AG04449 (cell line): ENCODE results near the gene NPNT.

ENCODE experiments used
- CTCF ChIA-PET: fragments of 350-600 bp; formaldehyde crosslinking; extraction: SDS; loops from one replicate; lab custom pipeline; 2021; ENCODE audit warnings: antibody characterized with exemption; lab: Yijun Ruan, JAX
- POLR2A ChIA-PET: fragments of 400-600, 350-600 bp; formaldehyde crosslinking; extraction: SDS; loops from one replicate; lab custom pipeline; 2020; ENCODE audit warnings: antibody characterized with exemption, inconsistent platforms; lab: Yijun Ruan, JAX
- DNase-seq: peaks from one replicate; pipeline ENCODE4 v3.0.0-alpha.2; 2010; ENCODE audit warnings: low read depth, low spot score
- H3K4me3 ChIP-seq: 2 replicates; pipeline ENCODE4 v1.5.1; 2011; ENCODE audit warnings: low read depth, mild to moderate bottlenecking, control low read depth, low read length
- CTCF ChIP-seq: IDR thresholded peaks from one replicate; pipeline ENCODE4 v1.5.1; 2011; ENCODE audit warnings: mild to moderate bottlenecking, moderate library complexity, low read length, control low read depth, inconsistent platforms; ENCODE audit not compliant: insufficient read depth; ENCODE audit errors: missing control alignments

NPNT gene

GRCh38 chr4:105946771-105947170 is 51.5 kb downstream of the NPNT start:
- no peak for DNase-seq
- no peak overlapping the region for H3K4me3 ChIP-seq
- ChIA-PET POLR2A (no interaction called here), CTCF (no interaction called here)
- no peak for TF ChIP-seq CTCF

DNA sequence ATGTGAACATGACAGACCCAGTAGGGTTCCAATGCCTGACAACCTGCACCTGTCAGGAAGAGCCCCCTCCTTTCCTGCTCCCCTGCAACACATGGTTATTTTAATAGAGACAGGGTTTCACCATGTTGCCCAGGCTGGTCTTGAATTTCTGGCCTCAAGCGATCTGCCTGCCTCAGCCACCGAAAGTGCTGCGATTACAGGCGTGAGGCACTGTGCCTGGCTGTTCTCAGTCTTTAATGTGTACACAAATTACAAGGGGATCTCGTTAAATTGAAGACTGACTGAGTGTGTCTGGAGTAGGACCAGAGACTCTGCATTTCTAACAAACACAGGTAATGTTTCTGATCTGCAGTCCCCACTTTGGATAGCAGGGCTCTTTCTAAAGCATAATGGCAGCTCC is 55.4 kb downstream of the NPNT start:
- CTCF ChIA-PET, result no interaction called here
- H3K4me3 ChIP-seq, result no peak overlapping the region
- TF ChIP-seq CTCF, result no peak

DNA sequence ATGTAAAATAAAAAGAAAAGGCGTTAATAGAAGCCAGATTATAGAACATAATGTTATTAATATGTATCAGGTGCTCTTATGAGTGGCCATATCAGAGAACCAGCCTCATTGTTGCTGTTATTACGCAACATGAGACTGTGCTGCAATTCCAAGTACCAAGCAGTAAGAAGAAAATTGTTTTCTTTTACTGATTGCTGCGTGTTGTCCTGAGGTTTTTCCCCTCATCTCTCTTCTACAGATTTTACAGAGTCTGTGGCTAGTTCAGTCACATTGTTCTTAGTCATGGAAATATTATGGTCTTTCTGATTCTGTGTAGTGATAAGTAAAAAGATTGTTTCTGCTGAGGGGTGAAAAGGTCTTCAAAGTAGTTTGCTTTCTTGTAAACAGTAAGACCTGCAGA is 55.9 kb downstream of the NPNT start:
- DNase-seq, result peak; percentile 31
- ChIA-PET POLR2A (no interaction called here), CTCF (no interaction called here)
- TF ChIP-seq CTCF, result no peak
- no peak overlapping the region for H3K4me3 ChIP-seq

More for the DNA sequence above, 55.4 kb downstream of the NPNT start:
- DNase-seq, result no peak
- POLR2A ChIA-PET, result no interaction called here

GRCh38 chr4:105952591-105952990 is 57.3 kb downstream of the NPNT start:
- POLR2A ChIA-PET, result no interaction called here
- CTCF ChIA-PET, result no interaction called here
- H3K4me3 ChIP-seq, result no peak overlapping the region
- no peak for DNase-seq
- TF ChIP-seq CTCF, result no peak

- H3K4me3 ChIP-seq, result no peak overlapping the region
- POLR2A ChIA-PET, result no interaction called here
- DNase-seq, result no peak
- TF ChIP-seq CTCF, result no peak
- CTCF ChIA-PET, result no interaction called here
These were observed 61.3 kb downstream of the NPNT start for GRCh38 chr4:105956569-105956968.

GRCh38 chr4:105957680-105958079 is 62.4 kb downstream of the NPNT start:
- ChIA-PET POLR2A (no interaction called here), CTCF (no interaction called here)
- no peak overlapping the region for H3K4me3 ChIP-seq
- TF ChIP-seq CTCF, result no peak
- no peak for DNase-seq
